ENCODE data around the gene PLIN1. TPM values are rescaled to one million over a fixed set of nuclear protein-coding genes. Genes with fewer than 3 reads are reported as not detected.

PLIN1 gene
- total RNA-seq, 1 experiment from 2014 or later = 0.35 TPM

GRCh38 chr15:89686522-89686921 is 7.4 kb upstream of the PLIN1 start:
- Mint-ChIP-seq H3K4me1 (ENCODE audit: low read depth, unreplicated experiment) (peaks cover 6% of the 10 kb centered on the region), H3K27ac (ENCODE audit: unreplicated experiment) (no peak overlapping the region), H3K9me3 (ENCODE audit: low read depth, unreplicated experiment) (no peaks in the 10 kb centered on the region), H3K36me3 (ENCODE audit: insufficient read depth, unreplicated experiment) (peaks cover 18% of the 10 kb centered on the region), H3K4me3 (ENCODE audit: low read depth, unreplicated experiment) (no peak overlapping the region), H3K27me3 (ENCODE audit: unreplicated experiment) (no peaks in the 10 kb centered on the region)
- no TSS peak for BruUV-seq (replicated peaks)
- no peak for TF ChIP-seq CTCF (IDR thresholded peaks at IDR 0.05; ENCODE audit: unreplicated experiment)
- DNase-seq = no peak
- intact Hi-C loops (cut with micrococcal nuclease; ENCODE audit: unreplicated experiment) = no loop called here
- CTCF ChIA-PET = no interaction called here

- H3K4me3 Mint-ChIP-seq (ENCODE audit: low read depth, unreplicated experiment) = no peak overlapping the region
- TF ChIP-seq CTCF (IDR thresholded peaks at IDR 0.05; ENCODE audit: unreplicated experiment) = no peak
- no TSS peak for BruUV-seq (replicated peaks)
- peaks cover 16% of the 10 kb centered on the region for H3K36me3 Mint-ChIP-seq (ENCODE audit: insufficient read depth, unreplicated experiment)
- CTCF ChIA-PET = no interaction called here
- H3K27me3 Mint-ChIP-seq (ENCODE audit: unreplicated experiment) = no peaks in the 10 kb centered on the region
- no peaks in the 10 kb centered on the region for H3K9me3 Mint-ChIP-seq (ENCODE audit: low read depth, unreplicated experiment)
- peaks cover 12% of the 10 kb centered on the region for H3K4me1 Mint-ChIP-seq (ENCODE audit: low read depth, unreplicated experiment)
- no peak for DNase-seq
- H3K27ac Mint-ChIP-seq (ENCODE audit: unreplicated experiment) = no peak overlapping the region
- intact Hi-C loops (cut with micrococcal nuclease; ENCODE audit: unreplicated experiment) = no loop called here
Observed at GRCh38 chr15:89685995-89686394, 6.8 kb upstream of the PLIN1 start.

- H3K4me1 Mint-ChIP-seq (ENCODE audit: low read depth, unreplicated experiment) = peaks cover 29% of the 10 kb centered on the region
- no peak overlapping the region for H3K4me3 Mint-ChIP-seq (ENCODE audit: low read depth, unreplicated experiment)
- no TSS peak for BruUV-seq (replicated peaks)
- intact Hi-C loops (cut with micrococcal nuclease; ENCODE audit: unreplicated experiment) = no loop called here
- H3K27me3 Mint-ChIP-seq (ENCODE audit: unreplicated experiment) = no peaks in the 10 kb centered on the region
- H3K9me3 Mint-ChIP-seq (ENCODE audit: low read depth, unreplicated experiment) = no peaks in the 10 kb centered on the region
- no peaks in the 10 kb centered on the region for H3K36me3 Mint-ChIP-seq (ENCODE audit: insufficient read depth, unreplicated experiment)
- CTCF ChIA-PET = no interaction called here
- H3K27ac Mint-ChIP-seq (ENCODE audit: unreplicated experiment) = no peak overlapping the region
- DNase-seq = no peak
- no peak for TF ChIP-seq CTCF (IDR thresholded peaks at IDR 0.05; ENCODE audit: unreplicated experiment)
Observed at GRCh38 chr15:89681146-89681545, 2.0 kb upstream of the PLIN1 start.

GRCh38 chr15:89680282-89680873 is 1.2 kb upstream of the PLIN1 start:
- intact Hi-C loops (cut with micrococcal nuclease; ENCODE audit: unreplicated experiment) = no loop called here
- no peaks in the 10 kb centered on the region for H3K27me3 Mint-ChIP-seq (ENCODE audit: unreplicated experiment)
- DNase-seq = peak; percentile 55
- no peak overlapping the region for H3K4me3 Mint-ChIP-seq (ENCODE audit: low read depth, unreplicated experiment)
- H3K4me1 Mint-ChIP-seq (ENCODE audit: low read depth, unreplicated experiment) = peaks cover 29% of the 10 kb centered on the region
- H3K9me3 Mint-ChIP-seq (ENCODE audit: low read depth, unreplicated experiment) = no peaks in the 10 kb centered on the region
- peak overlapping the region; percentile 7 for H3K27ac Mint-ChIP-seq (ENCODE audit: unreplicated experiment)
- H3K36me3 Mint-ChIP-seq (ENCODE audit: insufficient read depth, unreplicated experiment) = no peaks in the 10 kb centered on the region
- BruUV-seq (replicated peaks) = no TSS peak
- no peak for TF ChIP-seq CTCF (IDR thresholded peaks at IDR 0.05; ENCODE audit: unreplicated experiment)
- CTCF ChIA-PET = no interaction called here

All from Calu3 (cell line).